CD4-positive, alpha-beta T cell treated with Interferon gamma for 1 hour (primary cell): ENCODE data around the gene B4GALNT1.
"Not testable (repeated sequence)": the region's sequence is repeated elsewhere in the genome, so short reads cannot be mapped to it uniquely, and the experiment has no call there.

Source experiments
- DNase-seq: peaks from one replicate; pipeline ENCODE4 v3.0.0-alpha.2; 2020

Gene B4GALNT1

DNA sequence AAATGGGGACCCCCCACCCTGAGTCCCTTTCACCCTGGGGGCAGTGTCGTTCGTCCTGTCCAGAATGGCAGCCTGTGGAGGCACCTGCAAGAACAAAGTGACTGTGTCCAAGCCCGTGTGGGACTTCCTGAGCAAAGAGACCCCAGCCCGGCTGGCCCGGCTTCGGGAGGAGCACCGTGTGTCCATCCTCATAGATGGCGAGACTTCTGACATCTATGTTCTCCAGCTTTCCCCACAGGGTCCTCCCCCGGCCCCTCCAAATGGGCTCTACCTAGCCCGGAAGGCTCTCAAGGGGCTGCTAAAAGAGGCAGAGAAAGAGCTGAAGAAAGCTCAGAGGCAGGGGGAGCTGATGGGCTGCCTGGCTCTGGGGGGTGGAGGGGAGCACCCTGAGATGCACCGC is 26.2 kb downstream of the B4GALNT1 start:
- no peak for DNase-seq

DNA sequence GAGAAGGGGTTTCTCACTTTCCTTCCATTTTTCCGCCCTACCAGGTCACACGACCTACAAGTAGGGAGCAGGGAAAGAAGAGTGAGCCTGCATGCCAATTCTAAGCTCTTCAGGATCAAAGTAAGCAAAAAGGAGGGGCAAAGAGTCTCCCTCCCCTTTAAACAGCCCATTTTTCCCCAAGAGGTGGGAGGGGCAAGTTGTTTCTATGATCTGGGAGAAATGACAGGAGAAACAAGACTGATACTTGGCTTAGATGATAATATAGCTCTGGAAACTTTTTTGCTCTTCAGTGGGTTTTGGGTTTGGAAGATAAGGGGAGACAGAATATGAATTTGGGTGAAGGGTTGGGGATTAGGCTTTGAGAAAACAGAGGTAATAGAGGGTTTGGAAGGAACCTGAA is 26.6 kb downstream of the B4GALNT1 start:
- no peak for DNase-seq

DNA sequence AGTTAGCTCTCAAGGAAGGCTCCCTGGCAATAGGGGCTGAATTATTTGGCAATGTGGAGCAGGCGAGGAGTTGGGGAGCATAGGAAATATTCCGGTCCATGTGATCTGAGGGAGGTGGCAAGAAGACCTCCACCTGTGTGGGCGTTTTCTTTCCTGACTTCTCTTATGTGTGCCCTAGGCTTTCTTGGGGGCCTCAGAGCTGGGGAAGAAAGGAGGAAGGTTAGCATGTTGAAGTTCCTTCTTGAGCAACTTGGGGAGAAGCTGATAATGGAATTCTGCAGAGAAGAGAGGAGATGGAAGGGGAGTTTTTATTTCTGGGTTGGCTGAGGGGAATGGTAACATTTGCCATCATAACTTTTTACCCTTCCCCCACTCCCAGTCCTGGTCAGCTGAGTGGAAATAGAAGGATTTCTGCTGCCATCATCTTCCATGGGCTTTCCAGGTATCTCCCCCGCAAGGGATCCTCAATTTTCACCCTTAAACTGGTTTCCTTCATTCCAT is 27.1 kb downstream of the B4GALNT1 start:
- no peak for DNase-seq

DNA sequence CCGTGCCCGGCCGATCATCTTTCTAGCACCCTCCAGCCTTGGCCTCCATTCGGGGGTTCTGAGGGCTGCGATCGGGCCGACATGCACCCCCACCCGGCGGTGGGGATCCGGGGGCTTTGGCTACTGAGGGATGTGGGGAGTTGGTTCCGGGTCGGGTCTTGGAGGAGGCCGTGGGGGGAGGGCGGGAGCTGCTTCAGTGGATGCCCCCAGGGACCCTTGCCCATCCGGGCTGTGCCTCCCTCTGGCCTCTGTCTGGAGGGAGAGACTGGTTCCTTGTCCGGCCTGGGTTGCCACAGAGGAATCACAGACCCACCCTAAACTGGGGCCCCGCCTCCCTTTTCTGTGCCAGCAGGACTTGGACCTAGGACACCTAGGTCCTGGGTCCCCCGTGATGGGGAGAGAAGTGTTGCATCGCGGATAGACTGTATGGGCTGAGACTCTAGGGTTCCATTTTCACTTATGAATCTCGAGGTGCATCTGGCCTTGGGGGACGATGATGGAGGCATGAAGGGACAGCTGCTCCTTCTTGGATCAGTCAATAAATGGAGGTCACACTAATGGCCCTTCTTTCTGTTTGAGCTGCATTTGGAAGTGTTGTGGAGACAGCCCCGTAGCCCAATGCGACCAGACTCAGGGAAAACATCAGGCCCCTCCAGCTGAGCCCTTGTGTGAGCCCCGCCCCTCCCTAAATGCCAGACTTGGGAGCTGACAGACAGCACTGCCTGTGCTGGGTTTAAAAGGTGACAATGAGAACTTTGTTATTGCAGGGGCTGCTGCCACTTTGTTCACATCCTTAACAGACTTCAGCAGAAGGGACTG is 27.8 kb downstream of the B4GALNT1 start:
- DNase-seq: no peak

DNA sequence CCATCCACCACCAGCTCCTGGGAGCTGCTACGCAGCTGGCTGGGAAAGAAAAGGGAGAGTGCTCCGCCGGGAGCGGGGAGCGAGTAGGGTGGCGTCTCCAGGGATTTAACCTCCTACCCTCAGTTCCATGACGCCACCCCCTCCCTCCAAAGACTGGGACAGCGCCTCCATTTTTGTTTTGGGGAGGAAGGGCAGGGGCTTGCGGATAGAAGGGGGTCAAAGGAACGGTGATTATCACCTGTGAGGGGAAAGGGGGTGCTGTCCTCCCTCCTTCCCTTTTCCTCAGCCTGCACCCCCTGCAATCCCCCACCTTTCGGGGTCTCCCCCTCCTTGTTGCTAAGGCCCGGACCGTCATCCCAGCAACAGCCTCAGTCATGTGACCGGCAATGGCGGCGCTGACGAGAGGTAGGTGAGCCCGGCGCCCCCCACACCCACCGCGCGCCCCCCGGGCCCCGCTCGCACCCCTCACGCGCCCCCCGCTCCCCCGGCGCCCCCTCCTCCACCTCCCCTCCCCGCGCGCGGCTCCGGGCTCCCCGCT is 28.5 kb downstream of the B4GALNT1 start, which contains the start of gene DTX3:
DTX3 (plus strand) TSS at position 371 of the 538 bp plus-strand sequence. CDS start 1,694 bp downstream, outside the sequence.
- DNase-seq: peak; percentile 28

DNA sequence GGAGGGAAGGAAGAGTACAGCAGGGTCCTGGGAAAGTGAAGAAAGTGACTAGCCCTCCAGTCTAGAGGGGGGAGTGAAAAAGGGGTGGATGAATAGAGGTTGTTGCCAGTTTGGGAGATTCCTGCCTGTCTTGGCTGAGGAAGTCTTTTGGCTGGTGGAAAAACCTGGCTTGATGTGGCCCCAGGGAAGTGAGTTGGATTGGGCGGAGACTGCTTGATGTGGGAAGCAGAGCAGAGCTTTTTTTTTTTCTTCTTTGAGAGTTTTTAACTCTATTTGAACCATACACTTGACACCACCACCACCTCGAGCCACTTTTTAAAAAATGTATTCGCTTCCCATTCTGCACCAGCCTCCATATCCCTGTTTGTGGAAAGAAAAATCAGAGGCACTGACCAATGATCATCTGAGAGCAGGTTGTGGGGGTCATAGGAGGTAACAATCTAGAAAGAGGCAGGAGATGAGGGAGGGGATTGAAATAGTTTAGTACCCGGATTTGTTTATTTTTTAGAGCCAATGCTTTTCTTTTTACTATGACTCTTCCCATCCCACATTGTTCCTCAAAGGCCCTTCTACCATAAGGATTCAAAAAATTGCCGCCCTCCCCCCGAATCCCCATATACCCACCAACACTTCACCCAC is 29.1 kb downstream of the B4GALNT1 start:
- no peak for DNase-seq

DNA sequence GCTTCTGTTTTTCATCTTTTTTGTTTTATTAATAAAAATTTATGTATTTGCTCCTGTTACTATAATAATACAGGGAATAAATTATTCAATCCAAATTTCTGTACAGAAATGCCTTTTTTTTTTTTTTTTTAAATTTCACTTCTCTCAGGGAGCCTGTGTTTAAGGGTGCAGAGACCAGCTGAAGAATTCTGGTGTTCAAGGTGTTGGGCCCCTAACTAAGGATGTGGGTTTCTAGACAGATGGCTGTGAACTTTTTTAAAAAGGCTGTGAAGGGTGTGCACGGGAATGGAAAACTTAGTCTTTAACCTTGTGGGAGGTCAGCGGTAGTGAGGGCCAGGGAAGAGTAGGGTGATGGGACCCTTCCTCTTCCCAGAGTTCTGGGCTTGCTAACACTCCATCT is 29.7 kb downstream of the B4GALNT1 start:
- no peak for DNase-seq

DNA sequence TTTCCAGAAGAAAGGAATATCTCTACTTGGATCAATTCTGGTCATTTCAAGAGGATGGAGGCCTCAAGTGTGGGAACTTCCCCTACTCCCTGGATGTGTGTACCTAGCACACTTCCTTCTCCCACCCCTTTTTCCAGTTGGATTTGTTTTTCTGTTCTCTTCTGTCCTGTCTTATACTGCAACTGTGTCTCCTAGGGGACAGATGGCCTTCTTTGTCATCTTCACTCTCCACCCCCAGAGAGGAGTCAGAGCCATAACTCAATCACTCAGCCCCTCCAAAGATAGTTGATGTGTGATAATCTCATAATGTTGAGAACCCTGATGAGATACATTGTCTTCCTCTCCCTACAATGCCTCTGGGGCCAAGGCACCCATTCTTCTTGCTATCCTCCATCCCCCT is 30.5 kb downstream of the B4GALNT1 start:
- no peak for DNase-seq

DNA sequence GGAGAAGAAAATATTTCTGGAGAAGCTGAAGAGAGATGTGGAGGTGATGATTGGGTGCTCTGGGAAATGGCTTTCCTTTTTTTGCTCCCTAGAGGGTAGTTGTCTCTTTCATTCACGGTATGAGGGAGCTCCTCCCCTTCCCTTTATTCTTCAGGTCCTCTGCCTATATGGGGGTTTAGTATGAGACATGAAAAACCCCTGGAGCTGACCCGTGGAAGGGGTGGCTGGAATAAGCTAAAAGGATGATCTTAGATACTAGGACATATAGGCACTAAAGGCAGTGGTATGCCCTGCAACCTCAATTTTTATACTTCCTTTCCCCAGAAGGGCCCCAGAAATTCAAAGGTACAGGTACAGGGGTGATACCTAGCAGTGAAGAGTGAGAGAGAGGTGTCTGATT is 32.6 kb downstream of the B4GALNT1 start:
- DNase-seq: no peak

DNA sequence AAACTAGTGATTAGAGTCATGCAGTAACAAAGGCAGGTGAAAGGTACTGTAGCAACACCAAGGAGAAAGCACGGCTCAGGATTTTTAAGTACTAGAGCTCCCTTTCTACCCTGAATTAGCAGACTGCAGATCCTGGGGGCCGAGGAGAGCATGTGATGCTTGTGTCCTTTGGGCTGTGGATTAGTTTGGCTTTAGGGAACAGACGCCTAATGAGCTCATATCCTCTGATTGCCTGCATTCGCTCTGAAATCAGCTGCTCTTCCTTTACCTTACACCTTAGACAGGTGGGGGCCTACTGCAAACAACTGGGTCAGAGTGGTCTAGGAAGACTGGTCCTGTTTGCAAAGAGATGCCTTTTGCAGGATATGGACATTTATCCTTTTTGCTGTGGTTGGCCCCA is 39.8 kb downstream of the B4GALNT1 start:
- no peak for DNase-seq

DNA sequence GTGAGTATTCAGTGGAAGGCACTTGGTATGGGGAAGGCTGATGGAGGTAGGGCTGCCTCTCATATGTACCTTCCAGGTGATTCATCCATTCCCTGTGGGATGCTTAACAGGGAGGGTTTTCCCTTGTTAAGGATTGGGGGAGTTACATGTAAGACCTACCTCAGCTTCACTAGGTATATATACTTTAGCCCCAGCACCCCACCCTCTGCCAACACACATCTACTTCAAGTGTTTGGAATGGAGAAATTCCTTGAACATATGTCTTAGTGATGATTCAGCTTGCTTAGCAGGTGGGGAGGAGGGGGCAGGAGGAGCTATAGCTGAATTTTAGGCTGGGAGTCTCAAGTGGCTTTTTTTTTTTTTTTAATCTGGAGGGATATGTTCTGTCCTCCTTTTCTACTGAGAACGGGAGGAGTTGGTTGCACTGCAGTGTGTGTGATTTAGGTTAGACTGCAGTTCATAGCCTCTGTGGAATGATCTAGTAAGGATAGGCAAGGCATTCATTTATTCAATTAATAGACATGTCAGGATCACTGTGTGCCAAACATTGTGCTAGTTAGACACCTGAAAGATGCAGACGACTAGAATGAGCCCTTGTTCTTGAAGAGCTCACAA is 40.3 kb downstream of the B4GALNT1 start:
- DNase-seq: no peak

DNA sequence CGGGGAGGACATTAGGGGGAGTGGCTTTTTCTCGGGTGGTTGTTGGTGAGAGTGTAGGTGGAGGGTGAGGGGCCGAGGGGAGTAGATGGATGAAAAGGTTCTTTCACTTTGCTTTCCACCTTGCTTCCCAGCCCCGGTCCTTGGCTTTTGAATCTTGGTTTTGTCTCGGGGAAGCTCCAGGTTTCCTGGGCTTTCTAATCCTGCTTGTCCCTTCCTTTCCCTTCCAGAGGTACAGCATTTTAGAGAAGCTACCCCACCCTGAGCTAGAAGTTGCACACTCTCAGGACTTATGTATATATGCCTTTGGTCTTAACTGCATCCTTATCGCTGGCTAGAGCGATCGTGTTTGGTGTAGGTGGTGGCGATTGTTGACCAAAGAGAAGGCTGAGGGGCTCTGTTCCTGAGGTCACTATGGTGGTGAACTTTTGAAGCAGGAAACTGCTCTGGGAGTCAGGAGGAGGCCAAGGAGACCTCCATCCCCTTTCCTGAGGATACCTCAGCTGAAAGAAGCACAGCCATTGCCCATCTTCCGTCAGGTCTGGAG is 41.1 kb downstream of the B4GALNT1 start:
- no peak for DNase-seq

DNA sequence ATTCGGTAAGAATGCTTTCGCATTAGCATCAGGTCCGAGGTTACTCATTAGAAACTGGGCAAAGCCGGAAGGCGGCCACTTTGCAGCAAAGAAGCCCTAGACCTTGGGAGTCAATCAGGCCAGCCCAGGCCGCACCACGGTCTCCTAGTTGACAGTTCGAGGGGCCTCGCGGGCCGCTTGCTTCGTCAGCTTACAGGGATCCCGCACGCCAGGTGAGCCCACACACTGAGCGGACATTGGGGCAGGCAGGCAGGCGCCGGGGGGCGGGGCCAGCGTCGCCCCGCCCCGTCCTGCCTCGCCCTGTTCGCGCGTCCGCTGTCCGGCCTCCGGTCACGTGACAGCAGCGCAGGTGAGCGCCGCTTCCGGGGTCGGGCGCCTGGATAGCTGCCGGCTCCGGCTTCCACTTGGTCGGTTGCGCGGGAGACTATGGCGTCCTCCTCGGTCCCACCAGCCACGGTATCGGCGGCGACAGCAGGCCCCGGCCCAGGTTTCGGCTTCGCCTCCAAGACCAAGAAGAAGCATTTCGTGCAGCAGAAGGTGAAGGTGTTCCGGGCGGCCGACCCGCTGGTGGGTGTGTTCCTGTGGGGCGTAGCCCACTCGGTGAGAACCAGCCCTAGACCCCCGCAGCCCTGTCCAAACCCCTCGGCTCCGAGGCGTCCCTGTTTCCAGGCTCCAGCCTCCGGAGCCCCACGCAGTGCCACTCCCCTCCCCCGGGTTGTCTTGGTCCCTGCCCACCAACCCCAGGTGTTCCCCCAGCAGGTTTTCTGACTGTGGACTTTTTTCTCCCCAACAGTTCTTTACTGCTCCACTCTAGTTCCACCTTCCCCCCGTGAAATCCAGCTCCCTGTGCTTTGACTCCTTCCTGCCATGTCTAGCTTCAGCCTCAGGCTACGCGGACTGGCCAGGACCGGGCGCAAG is 41.9 kb downstream of the B4GALNT1 start, which contains the start of gene PIP4K2C:
PIP4K2C (plus strand) TSS at position 329 of the 918 bp plus-strand sequence; CDS start at position 427, 98 bp downstream.
- peak; percentile 82 for DNase-seq

DNA sequence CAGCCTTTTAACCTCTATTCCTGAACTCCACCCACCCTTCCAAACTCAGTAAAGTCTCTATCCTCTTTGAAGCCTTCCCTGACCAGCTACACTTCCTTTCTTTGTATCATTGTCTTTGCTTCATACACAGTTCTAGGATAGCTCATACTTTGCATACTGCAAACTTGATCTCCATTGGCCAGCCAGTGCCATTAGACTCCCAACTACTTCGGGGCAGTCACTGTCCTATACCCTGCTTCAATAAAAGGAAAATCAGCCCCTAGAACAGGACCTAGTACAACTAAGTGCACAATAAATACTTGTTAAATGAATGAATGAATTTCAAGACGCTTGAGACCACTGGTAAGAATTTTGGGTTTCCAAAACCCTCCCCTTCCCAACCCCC is 42.5 kb downstream of the B4GALNT1 start:
- DNase-seq: no peak

DNA sequence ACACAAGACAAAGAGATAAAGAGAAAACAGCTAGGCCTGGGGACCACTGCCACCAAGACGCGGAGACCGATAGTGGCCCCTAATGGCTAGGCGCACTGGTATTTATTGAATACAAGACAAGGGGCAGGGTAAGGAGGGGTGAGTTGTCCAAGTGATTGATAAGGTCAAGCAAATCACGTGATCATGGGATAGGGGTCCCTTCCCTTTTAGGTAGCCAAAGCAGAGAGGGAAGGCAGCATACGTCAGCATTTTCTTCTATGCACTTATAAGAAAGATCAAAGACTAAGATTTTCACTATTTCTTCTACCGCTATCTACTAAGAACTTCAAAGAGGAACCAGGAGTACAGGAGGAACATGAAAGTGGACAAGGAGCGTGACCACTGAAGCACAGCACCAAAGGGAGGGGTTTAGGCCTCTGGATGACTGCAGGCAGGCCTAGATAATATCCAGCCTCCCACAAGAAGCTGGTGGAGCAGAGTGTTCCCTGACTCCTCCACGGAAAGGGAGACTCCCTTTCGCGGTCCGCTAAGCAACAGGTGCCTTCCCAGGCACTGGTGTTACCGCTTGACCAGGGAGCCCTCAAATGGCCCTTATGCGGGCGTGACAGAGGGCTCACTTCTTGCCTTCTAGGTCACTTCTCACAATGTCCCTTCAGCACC is 43.9 kb downstream of the B4GALNT1 start:
- DNase-seq: not testable (repeated sequence)

DNA sequence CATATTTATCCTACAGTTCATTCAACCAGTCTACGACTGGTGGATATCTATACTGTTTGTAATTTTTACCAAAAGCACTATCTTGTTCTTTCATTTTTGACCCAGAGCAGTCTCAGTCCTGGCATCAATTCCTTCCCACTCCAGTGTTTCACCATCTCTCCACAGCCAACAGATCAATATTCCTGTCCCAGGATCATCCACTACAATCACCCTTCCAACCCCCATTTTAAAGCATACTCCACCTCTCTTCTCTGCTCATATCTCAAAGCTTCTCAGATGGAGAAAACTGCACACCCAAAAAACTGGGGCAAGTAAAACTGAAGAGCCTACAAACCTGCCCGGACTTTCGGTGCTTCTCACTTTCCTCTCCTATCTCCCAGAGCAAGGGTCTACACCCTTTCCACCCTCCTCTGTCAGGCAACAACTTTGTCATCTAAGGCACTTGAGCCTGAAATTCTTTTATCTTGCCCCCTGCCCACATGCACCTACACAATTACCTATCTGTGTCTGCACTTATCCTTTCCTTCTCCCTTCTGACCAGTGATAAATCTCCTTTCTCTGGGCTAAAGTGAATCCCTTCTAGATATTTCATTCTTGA is 46.1 kb downstream of the B4GALNT1 start:
- no peak for DNase-seq

DNA sequence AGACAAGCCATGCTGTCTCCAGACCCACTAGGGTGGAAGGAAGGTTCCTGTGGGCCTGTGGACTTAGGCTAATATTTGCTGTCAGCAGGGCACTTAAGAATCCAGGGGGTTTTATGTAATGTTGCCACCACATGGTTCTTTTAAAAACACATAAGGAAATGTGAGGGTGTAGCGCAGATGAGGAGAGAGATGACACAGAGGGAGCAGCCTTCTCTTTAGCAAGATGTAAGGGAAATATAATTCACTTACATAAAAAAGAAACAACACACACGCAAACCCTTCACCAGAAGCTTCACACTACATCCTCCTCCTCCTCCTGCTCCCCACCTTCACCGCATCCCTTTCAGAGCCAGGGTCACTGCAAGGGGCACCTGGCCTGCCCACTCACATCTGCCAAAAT is 46.9 kb downstream of the B4GALNT1 start:
- no peak for DNase-seq

DNA sequence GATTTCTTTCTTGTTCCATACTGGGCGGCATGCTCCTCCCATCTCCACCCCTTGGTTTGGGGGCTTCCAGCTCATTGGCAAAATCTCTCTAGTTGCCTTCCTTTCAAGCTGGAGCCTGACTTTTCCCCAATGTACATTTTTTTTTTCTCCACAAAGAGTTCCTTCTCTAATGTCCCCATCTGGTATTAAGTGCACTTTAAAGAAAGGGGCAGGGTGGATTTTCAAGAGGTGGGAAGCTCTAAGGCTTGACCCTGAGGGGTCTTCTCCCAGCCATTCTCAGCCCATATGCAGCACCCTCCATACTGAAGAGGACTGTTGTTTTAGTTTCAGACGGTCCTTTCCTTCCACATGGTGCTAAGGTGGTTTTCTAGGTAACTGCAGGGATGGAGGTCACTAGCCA is 47.8 kb downstream of the B4GALNT1 start:
- no peak for DNase-seq

DNA sequence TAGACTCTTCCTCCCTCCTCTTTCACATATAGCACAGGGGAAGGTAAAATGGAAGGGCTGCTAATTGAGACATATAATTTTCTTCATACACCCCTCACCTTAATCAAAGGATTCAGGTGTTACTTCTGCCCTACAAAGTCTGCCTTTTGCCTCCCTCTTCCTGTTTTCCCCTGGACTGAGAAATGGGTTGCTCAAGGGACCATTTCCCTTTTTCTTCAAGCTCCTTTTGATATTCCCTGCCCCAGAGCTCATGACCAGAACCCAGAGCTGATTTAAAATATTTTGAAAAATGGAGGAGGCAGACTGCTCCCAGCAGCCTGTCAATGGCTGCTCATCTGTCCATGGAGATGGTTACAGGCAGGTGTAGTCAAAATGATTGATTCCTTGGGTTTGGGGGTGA is 48.3 kb downstream of the B4GALNT1 start:
- DNase-seq: no peak

DNA sequence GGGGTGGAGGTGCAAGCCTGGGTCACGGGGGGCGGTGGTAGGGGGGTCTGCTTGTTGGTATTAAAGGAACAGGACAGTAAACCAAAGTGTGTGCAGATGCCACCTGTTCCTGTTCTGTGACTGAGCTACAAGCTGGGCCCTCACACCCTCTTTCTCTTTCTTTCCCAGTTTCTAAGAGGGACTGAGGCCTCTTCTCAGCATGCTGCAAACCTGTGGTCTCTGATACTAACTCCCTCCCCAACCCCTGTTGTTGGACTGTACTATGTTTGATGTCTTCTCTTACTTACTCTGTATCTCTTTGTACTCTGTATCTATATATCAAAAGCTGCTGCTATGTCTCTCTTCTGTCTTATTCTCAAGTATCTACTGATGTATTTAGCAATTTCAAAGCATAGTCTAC is 49.0 kb downstream of the B4GALNT1 start:
- DNase-seq: no peak
